GM12801 (cell line): Measurements from ENCODE around the gene MYCT1.

ENCODE experiments used
- TF ChIP-seq, protein P1 (sequence below): IDR thresholded peaks from one replicate; pipeline ENCODE4 v1.5.1; 2011; ENCODE audit warnings: control low read depth; ENCODE audit not compliant: insufficient read length; ENCODE audit errors: extremely low read depth

MYCT1 gene

DNA sequence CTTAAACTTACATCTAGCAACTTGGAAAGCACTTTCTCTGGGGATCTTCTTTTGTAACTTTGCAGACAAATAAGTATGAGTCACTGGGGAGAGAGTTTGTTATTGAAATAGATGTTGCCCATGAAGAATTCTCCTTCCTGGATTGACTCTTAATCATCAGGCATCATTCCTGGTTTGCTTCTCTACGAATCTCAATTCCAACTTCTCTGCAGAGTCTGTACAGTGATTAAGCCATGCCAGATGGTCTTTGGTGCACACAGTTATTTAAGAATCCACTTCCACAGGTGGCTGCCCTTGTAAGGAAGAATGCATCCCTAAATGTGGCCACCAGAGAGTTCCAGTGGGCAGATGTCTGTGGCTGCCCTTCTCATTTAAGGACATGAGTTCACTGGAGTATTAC, 25.7 kb downstream of the MYCT1 start:
- TF ChIP-seq, protein P1, sequence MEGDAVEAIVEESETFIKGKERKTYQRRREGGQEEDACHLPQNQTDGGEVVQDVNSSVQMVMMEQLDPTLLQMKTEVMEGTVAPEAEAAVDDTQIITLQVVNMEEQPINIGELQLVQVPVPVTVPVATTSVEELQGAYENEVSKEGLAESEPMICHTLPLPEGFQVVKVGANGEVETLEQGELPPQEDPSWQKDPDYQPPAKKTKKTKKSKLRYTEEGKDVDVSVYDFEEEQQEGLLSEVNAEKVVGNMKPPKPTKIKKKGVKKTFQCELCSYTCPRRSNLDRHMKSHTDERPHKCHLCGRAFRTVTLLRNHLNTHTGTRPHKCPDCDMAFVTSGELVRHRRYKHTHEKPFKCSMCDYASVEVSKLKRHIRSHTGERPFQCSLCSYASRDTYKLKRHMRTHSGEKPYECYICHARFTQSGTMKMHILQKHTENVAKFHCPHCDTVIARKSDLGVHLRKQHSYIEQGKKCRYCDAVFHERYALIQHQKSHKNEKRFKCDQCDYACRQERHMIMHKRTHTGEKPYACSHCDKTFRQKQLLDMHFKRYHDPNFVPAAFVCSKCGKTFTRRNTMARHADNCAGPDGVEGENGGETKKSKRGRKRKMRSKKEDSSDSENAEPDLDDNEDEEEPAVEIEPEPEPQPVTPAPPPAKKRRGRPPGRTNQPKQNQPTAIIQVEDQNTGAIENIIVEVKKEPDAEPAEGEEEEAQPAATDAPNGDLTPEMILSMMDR, result no peak

DNA sequence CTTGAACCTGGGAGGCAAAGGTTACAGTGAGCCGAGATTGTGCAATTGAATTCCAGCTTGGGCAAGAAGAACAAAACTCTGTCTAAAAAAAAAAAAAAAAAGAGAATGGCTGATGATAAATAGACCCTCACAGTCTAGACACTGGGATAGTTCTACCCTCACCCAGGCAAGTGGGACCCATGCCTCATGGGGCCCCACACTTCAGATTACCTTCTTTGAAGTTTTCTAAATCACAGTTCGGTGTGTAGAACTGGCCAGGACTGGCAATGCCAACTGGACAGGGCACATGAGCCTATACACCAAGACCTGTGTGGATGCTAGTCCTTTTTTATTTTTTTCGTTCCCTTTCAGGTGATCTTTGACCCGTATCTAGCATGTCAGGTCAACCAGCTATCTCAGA, 28.6 kb downstream of the MYCT1 start:
- TF ChIP-seq, protein P1, result no peak

DNA sequence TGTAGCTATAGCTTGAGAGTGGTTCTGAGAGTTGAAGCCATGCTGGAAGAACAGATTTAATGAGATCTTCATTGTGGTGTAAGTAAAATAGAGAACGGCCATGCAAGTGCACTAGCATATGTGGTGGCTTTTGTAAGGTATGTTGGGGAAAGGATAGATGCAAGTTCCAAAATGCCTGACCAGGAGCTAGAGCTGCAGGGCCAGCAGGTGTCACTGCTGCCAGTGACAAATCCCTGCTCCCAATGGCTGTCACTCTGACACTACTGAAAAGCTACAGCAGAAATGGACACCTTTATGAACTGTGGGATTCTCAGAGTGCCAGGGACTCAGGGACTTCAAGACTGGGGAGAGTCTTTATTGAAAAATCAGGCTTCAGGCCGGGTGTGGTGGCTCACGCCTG, 29.8 kb downstream of the MYCT1 start:
- TF ChIP-seq, protein P1, result no peak

DNA sequence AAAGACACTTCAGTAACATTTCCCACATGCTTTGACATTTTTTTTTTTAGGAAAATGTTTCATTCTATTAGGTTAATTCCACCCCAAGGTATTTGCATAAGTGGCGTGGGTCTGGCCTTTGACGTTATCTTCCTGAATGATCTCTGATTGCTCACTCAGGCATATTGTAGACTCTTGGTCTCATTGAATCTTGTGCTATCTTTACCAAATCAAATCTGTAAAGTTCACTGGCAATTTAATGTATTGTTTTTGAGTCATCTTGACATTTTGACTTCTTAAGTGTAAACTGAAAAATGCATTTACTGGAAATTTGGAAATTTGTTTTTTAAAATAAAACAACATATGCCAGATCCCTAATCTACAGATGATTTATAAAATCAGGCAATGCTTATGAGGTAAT, 36.9 kb downstream of the MYCT1 start:
- TF ChIP-seq, protein P1, result no peak

DNA sequence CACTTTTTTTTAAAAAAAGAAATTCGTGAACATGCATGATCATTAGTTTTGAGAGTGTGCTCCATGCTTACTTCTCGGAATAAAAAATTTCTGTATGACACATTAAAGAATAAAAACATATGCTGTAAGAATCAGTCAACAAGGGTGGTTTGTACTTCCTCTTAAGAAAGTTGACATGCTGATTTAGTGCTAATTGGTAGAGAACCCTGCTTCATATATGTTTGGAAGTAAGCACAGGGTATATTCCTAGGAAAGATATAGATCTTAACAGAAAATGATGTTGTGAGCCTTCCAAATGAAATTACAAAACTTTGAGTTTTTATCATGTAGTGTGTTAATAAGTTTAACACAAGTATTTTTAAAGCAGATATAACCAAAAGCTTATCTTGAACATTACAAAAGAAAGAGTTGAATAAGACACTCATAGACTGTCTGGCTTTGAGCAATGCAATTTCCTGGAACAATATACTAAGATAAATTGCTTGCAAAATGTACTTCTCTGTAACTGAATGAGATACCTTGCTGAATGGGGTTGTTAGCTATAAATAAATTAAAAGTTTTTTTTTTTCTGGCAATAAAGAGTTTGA, 39.1 kb downstream of the MYCT1 start:
- TF ChIP-seq, protein P1, result no peak

DNA sequence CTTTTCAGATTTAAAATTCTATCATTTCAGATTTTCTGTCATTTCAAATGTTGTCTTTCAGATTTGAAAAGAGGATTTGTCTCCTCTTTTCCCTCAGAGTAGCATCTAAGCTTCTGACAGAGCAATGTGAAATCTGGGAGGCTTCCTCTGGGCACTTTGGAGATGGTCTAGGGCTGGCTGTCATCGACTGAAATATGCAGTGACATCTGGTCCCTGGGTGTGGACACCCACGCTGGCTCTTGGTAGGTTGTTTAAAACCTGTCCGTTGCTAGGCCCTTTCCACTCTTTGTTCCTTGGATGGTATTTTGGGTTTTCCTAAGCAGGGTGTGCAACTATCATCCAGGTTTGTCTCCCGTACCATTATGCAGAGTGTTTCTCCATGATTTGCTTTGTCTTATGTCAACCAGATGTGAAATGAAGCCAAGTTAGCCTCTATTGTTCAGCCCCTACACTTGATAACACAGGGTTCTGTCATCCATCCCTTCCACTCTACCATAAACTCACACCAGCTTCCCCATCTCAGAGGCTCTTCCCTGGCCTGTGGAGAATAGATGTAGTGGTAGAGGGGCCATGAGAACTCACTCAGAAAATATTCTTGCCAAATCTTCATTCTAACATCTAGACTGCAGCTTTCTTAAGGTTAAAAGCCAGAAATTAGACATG, 47.9 kb downstream of the MYCT1 start:
- TF ChIP-seq, protein P1, result no peak

DNA sequence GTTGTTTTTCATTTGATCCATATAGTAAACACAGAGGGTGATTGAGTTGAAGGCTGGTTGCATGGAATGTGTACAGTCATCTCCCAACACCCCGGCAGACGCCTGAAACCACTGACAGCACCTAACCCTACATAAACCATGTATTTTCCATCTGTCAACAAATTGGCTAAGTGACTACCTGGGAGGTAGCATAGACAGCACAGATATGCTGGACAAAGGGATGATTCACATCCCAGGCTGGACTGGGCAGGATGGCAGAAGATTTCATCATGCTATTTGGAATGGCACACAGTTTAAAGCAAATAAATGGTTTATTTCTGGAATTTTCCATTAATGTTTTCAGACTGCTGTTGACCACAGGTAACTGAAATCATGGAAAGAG, 48.5 kb downstream of the MYCT1 start:
- TF ChIP-seq, protein P1, result no peak
